Measurements from ENCODE around the gene PPP1R12C.

The PPP1R12C gene

GRCh38 chr19:55146705-55147273, 29.4 kb upstream of the PPP1R12C start:
- DNase-seq (ENCODE audit: low read depth in 3 of 3, low spot score in 1 of 3): no peak

DNA sequence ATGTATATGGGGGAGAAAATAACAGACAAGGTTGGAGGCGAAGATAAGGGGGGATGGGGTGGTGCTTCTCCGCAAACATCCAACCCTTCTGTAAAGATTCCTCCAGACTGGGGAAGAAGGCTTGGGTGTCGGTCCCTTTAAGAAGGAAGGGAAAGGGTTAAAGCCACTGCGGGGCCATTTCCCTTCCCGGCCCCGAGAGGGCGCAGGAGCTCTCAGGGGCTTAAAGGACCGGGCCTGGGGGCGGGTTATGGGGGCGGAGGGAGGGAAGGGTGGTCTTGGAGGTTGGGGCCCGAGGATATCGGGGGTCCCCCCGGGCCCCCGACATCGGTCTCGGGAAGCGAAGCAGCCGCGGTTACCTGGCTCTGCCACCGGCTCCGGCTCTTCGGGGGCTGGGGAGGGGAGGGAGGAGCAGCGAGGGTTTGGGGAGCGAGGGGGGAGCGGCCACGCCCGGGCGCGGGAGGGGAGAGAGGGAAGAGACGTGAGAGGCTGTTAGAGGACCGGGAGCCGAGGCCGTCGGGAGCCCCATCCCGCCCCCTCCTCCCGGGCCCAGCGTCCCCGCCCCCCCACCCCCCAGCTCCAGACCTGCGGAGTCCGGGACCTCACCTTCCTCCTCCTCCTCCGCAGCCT, 28.8 kb upstream of the PPP1R12C start:
- DNase-seq (ENCODE audit: low read depth in 3 of 3, low spot score in 1 of 3): no peak

GRCh38 chr19:55145232-55145631, 27.8 kb upstream of the PPP1R12C start:
- no peak for DNase-seq (ENCODE audit: low read depth in 3 of 3, low spot score in 1 of 3)

- DNase-seq (ENCODE audit: low read depth in 3 of 3, low spot score in 1 of 3): no peak
These were observed 24.3 kb upstream of the PPP1R12C start for GRCh38 chr19:55141696-55142095.

- DNase-seq (ENCODE audit: low read depth in 3 of 3, low spot score in 1 of 3): no peak
These were observed 20.5 kb upstream of the PPP1R12C start for GRCh38 chr19:55137915-55138314.

DNA sequence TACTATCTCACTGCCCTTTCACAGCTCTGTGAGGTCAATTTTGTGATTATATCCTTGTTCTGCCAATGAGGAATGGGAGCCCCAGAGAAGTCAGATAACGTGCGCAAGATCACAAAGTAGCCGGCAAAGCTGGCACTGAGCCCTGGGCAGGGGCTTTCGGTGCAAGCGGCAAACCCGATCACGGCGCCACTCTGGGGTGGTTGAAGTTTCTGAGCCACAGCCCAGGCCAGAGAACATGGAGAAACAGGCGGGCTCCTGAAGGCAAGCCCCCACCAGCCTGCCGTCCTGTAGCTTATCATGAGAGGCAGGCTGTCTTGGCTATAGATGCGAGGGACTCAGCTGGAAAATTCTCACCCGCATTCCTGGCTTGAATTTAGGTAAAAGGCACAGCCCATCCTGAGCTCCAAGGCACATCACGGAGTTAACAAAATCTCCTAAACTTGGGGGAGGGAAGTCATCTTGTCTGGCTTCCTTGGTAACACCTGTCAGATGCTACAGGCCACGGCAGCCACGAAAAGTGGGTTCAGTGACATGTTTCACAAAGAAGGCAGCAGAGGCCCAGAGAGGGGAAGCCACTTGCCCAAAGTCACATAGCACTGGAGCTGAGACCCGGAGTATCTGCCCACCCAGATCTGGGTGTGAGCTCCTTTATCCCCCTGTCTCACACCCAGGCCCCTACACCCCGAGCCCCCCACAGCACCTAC, 19.1 kb upstream of the PPP1R12C start:
- DNase-seq (ENCODE audit: low read depth in 3 of 3, low spot score in 1 of 3): no peak

DNA sequence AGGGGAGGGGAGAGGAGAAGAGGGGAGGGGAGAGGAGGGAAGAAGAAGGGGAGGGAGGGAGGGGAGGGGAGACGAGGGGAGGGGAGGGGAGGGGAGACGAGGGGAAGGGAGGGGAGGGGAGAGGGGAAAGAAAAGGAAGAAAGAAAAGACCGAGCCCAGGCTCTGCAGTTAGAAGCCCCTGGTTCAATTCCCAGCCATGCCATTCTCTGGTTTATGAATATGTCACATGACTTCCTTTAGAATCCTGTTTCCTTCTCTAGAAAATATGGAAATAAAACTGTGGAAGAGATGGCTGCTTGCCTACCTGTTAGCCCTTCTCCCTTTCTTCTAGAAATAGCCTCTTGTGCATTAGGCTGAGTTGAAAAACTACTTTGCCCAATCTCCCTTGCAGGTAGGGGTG, 17.3 kb upstream of the PPP1R12C start:
- no peak for DNase-seq (ENCODE audit: low read depth in 3 of 3, low spot score in 1 of 3)

- DNase-seq (ENCODE audit: low read depth in 3 of 3, low spot score in 1 of 3): no peak
These were observed 16.4 kb upstream of the PPP1R12C start for GRCh38 chr19:55133639-55134444.

GRCh38 chr19:55132453-55133129, 15.2 kb upstream of the PPP1R12C start:
- DNase-seq (ENCODE audit: low read depth in 3 of 3, low spot score in 1 of 3): no peak

DNA sequence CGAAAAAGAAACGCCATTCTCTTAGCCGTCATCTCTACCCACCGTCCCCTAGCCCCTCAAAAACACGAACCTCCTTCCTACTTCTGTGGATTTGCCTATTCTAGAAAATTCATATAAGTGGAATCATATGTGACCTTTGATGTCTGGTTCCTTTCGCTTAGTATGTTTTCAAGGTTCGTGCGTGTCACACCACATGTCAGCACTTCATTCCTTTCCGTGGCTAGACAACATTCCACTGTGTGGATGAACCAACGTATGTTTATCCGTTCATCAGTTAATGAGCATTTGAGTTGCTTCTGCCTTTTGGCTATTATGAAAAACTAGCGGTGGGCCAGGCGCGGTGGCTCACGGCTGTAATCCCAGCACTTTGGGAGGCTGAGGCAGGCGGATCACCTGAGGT, 14.0 kb upstream of the PPP1R12C start:
- DNase-seq (ENCODE audit: low read depth in 3 of 3, low spot score in 1 of 3): no peak

GRCh38 chr19:55119053-55119452, 1.6 kb upstream of the PPP1R12C start:
- DNase-seq (ENCODE audit: low read depth in 3 of 3, low spot score in 1 of 3): no peak

DNA sequence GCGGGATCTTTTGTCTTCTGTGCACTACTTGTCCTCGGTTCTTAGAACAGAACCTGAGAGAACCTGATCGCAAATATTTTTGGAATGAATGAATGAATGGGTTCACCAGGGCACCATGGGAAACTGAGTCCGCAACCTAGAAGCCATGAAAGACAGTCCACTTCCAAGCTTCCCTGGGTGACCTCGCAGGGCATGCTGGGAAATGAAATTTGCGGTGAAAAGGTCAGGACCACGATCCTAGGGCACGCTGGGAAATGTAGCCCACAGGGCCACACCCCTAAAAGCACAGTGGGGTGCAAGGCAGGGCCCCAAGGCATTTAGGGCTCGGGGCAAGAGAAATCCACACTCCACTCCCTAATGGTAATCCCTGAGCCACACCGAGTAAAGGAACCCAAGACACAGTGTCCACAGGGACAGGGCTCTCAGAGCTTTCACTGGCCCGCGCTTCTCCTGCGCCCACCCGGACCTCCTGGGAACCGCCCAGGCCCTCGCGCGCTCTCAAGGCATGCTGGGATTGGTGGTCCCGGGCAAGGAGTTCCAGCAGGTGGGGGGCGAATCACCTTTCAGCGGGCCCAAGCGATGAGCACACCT, 1.1 kb upstream of the PPP1R12C start:
- DNase-seq (ENCODE audit: low read depth in 3 of 3, low spot score in 1 of 3): no peak

DNA sequence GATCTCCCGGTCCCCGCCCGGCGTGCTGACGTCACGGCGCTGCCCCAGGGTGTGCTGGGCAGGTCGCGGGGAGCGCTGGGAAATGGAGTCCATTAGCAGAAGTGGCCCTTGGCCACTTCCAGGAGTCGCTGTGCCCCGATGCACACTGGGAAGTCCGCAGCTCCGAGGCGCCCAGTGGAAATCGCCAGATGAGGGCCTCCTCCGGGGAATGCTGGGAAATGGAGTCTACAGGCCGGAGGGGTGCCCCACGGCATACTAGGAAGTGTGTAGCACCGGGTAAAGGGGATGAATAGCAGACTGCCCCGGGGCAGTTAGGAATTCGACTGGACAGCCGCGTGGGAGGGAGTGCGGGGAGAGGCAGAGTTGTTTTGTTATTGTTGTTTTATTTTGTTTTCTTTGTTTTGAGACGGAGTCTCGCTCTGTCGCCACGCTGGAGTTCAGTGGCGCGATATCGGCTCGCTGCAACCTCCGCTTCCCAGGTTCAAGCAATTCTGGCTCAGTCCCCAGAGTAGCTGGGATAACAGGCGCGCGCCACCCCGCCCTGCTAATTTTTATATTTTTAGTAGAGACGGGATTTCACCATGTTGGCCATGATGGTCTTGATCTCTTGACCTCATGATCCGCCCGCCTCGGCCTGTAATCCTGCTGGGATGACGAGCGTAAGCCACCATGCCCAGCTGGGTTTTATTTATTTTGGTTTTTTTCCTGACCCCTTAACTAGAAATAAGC, 390 bp upstream of the PPP1R12C start:
- peak; percentile 90 to 94 (median 92) for DNase-seq (ENCODE audit: low read depth in 3 of 3, low spot score in 1 of 3)

- DNase-seq (ENCODE audit: low read depth in 3 of 3, low spot score in 1 of 3): peak in 1 of 3 donors; percentile 21
These were observed 1.1 kb downstream of the PPP1R12C start for GRCh38 chr19:55116232-55116858.

DNA sequence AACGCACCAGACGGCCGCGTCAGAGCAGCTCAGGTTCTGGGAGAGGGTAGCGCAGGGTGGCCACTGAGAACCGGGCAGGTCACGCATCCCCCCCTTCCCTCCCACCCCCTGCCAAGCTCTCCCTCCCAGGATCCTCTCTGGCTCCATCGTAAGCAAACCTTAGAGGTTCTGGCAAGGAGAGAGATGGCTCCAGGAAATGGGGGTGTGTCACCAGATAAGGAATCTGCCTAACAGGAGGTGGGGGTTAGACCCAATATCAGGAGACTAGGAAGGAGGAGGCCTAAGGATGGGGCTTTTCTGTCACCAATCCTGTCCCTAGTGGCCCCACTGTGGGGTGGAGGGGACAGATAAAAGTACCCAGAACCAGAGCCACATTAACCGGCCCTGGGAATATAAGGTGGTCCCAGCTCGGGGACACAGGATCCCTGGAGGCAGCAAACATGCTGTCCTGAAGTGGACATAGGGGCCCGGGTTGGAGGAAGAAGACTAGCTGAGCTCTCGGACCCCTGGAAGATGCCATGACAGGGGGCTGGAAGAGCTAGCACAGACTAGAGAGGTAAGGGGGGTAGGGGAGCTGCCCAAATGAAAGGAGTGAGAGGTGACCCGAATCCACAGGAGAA, 1.9 kb downstream of the PPP1R12C start:
- DNase-seq (ENCODE audit: low read depth in 3 of 3, low spot score in 1 of 3): no peak

DNA sequence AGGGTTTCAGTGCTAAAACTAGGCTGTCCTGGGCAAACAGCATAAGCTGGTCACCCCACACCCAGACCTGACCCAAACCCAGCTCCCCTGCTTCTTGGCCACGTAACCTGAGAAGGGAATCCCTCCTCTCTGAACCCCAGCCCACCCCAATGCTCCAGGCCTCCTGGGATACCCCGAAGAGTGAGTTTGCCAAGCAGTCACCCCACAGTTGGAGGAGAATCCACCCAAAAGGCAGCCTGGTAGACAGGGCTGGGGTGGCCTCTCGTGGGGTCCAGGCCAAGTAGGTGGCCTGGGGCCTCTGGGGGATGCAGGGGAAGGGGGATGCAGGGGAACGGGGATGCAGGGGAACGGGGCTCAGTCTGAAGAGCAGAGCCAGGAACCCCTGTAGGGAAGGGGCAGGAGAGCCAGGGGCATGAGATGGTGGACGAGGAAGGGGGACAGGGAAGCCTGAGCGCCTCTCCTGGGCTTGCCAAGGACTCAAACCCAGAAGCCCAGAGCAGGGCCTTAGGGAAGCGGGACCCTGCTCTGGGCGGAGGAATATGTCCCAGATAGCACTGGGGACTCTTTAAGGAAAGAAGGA, 2.8 kb downstream of the PPP1R12C start:
- DNase-seq (ENCODE audit: low read depth in 3 of 3, low spot score in 1 of 3): no peak

- DNase-seq (ENCODE audit: low read depth in 3 of 3, low spot score in 1 of 3): no peak
These were observed 3.8 kb downstream of the PPP1R12C start for GRCh38 chr19:55113570-55114039.

GRCh38 chr19:55112777-55113569, 4.5 kb downstream of the PPP1R12C start:
- DNase-seq (ENCODE audit: low read depth in 3 of 3, low spot score in 1 of 3): no peak

Data from stimulated activated CD4-positive, alpha-beta T cell treated with anti-CD3 and anti-CD28 coated beads, TNF-alpha, amount 100 ng/mL, for 1 hour (primary cell).